ENCODE data around the gene CCDC187. TPM values are rescaled to one million over a fixed set of nuclear protein-coding genes. Genes with fewer than 3 reads are reported as not detected.

The CCDC187 gene
- total and polyA plus RNA-seq, 2 of the 4 experiments (the other 2 are of a cell fraction), result not detected

- no peak overlapping the region for H3K27ac ChIP-seq (ENCODE audit: insufficient read depth, low read length)
- ATAC-seq (ENCODE audit: low read depth) (no peak), DNase-seq (no peak)
- no peak overlapping the region for H2AK5ac ChIP-seq (ENCODE audit: low read depth, low read length)
- no peaks in the 10 kb centered on the region for H3K4me1 ChIP-seq (ENCODE audit: control insufficient read depth, insufficient read depth, low read length)
- H3K18ac ChIP-seq (ENCODE audit: low read depth, low read length), result no peak overlapping the region
- H4K91ac ChIP-seq (ENCODE audit: insufficient read depth, low read depth, low read length), result no peak overlapping the region
- no peak overlapping the region for H2BK5ac ChIP-seq (ENCODE audit: low read depth, low read length, poor library complexity, severe bottlenecking)
- no peaks in the 10 kb centered on the region for H3K79me1 ChIP-seq (ENCODE audit: low read depth in 1 of 2, low read length in 2 of 2)
- no peak overlapping the region for H3K56ac ChIP-seq (ENCODE audit: extremely low read depth, insufficient read depth, low read length)
- no peak overlapping the region for H2AFZ ChIP-seq (replicated peaks; ENCODE audit: low read length, poor library complexity)
- POLR2A ChIA-PET (ENCODE audit: unreplicated experiment), result no interaction called here
- H4K20me1 ChIP-seq (ENCODE audit: insufficient read depth, low read length), result peaks cover 11% of the 10 kb centered on the region
- no peak overlapping the region for H2BK15ac ChIP-seq (ENCODE audit: low read depth, low read length)
- 80% methylated on average over 12 of the region's 17 CpGs; no CpG with 5 or more reads in 1 of the 2 experiments for WGBS, 2 experiments (ENCODE audit: extremely low coverage in 2 of 2, insufficient read length in 1 of 2)
- dilution Hi-C loops (cut with HindIII; ENCODE audit: low sequenced_read_pairs, unreplicated experiment), result no loop called here
- no peak overlapping the region for H2BK20ac ChIP-seq (ENCODE audit: low read depth, low read length)
- no peak overlapping the region for H4K8ac ChIP-seq (ENCODE audit: low read depth in 2 of 2, low read length in 2 of 2)
- no peak overlapping the region for H3K4me2 ChIP-seq (ENCODE audit: low read depth, low read length)
- TF ChIP-seq NFE2L2 (IDR thresholded peaks at IDR 0.05; ENCODE audit: low read depth, low read length) (no peak), CHD1 (IDR thresholded peaks at IDR 0.05; ENCODE audit: low read depth, low read length) (no peak)
- H3K27me3 ChIP-seq (ENCODE audit: control insufficient read depth, insufficient read depth, low read length), result peaks cover under 1% of the 10 kb centered on the region; the same call in 1 of the 2 replicates
- no peak overlapping the region for H3K9ac ChIP-seq (ENCODE audit: low read depth, low read length)
- H3K14ac ChIP-seq (replicated peaks; ENCODE audit: low read depth, low read length), result no peak overlapping the region
- no peak overlapping the region for H2BK120ac ChIP-seq (ENCODE audit: low read depth, low read length)
- no TSS peak for BruUV-seq (replicated peaks)
- no peak overlapping the region for H2AK9ac ChIP-seq (replicated peaks; ENCODE audit: low read depth, low read length, poor library complexity)
- intact Hi-C loops (cut with micrococcal nuclease), result no loop called here
- 0 out of 2 replicates have a peak, but pooled peaks cover 3% of the 10 kb centered on the region for H3K9me3 ChIP-seq (ENCODE audit: control insufficient read depth, insufficient read depth, low read length)
- CTCF ChIA-PET, result no interaction called here
- no peak overlapping the region for H3K4ac ChIP-seq (ENCODE audit: low read depth, low read length)
- no peaks in the 10 kb centered on the region for H3K9me1 ChIP-seq (ENCODE audit: insufficient read depth, low read length)
- no peak overlapping the region for H3K23ac ChIP-seq (ENCODE audit: low read depth, low read length)
- in situ Hi-C loops (cut with MboI; ENCODE audit: low sequenced_read_pairs), result no loop called here
- no peak overlapping the region for H3K4me3 ChIP-seq (ENCODE audit: insufficient read depth, low read depth, low read length)
- peaks cover 11% of the 10 kb centered on the region for H3K36me3 ChIP-seq (ENCODE audit: control insufficient read depth, insufficient read depth, low read length)
- H4K5ac ChIP-seq (ENCODE audit: low read depth, low read length), result no peak overlapping the region
These were observed 94.1 kb downstream of the CCDC187 start for GRCh38 chr9:136209786-136210185.
